ENCODE results near the gene ZBTB40. TPM values are rescaled to one million over a fixed set of nuclear protein-coding genes. Genes with fewer than 3 reads are reported as not detected.

The ZBTB40 gene
- total and polyA plus RNA-seq, 10 of the 15 experiments (the other 5 are each of a cell fraction or from before 2014, with no cell fraction given) = 1.9 to 14.4 (median 9.0) TPM

DNA sequence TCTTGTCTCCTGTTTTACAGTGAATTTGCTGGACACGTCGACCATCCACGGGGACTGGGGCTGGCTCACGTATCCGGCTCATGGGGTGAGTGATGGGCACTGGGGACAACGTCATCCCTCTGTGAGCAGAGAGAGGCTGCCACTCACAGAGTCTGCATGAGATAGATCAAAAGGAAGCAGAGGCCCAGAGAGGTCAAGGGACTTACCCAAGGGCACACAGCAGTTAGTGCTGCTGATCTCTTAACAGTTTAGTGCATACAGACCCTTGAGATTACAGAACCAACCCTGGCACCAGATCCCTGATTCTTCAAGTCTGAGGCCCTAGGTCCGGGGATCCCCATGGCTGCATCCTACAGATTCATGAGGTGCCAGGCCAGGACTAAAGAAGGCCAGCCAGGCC is 117.6 kb downstream of the ZBTB40 start:
- no peaks in the 10 kb centered on the region for H4K20me1 ChIP-seq (ENCODE audit: control insufficient read depth, insufficient read depth)
- intact Hi-C loops (cut with micrococcal nuclease; ENCODE audit: unreplicated experiment) = no loop called here
- H3K4me3 ChIP-seq = no peak overlapping the region
- RAD21 ChIA-PET (ENCODE audit: unreplicated experiment) = no interaction called here
- no peaks in the 10 kb centered on the region for H3K4me1 ChIP-seq (ENCODE audit: control insufficient read depth, insufficient read depth, low read length)
- peaks cover 0 to 2% of the 10 kb centered on the region in 2 experiments; a peak in 2 of 4 replicates for H3K27me3 ChIP-seq (replicated peaks in 1 of 2; ENCODE audit: control insufficient read depth in 2 of 2, insufficient read depth in 2 of 2, low read length in 1 of 2)
- H3K9me3 ChIP-seq (replicated peaks; ENCODE audit: control insufficient read depth, insufficient read depth, low read length) = no peaks in the 10 kb centered on the region
- H3K27ac ChIP-seq (ENCODE audit: control insufficient read depth, insufficient read depth) = no peak overlapping the region
- no peak overlapping the region for H3K9ac ChIP-seq (ENCODE audit: control insufficient read depth, insufficient read depth, low read length)
- no peak for TF ChIP-seq MEF2A (IDR thresholded peaks at IDR 0.05; ENCODE audit: insufficient read depth, low read depth, low read length)
- no peak for TF ChIP-seq SREBF1 (IDR thresholded peaks at IDR 0.05; ENCODE audit: low read length)
- no peak for TF ChIP-seq NBN (IDR thresholded peaks at IDR 0.05)
- TF ChIP-seq RFX5 (IDR thresholded peaks at IDR 0.05; ENCODE audit: low read depth, low read length) = no peak
- TF ChIP-seq, protein P1, sequence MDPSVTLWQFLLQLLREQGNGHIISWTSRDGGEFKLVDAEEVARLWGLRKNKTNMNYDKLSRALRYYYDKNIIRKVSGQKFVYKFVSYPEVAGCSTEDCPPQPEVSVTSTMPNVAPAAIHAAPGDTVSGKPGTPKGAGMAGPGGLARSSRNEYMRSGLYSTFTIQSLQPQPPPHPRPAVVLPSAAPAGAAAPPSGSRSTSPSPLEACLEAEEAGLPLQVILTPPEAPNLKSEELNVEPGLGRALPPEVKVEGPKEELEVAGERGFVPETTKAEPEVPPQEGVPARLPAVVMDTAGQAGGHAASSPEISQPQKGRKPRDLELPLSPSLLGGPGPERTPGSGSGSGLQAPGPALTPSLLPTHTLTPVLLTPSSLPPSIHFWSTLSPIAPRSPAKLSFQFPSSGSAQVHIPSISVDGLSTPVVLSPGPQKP (IDR thresholded peaks at IDR 0.05; ENCODE audit: low read depth, low read length) = no peak
- no peak for TF ChIP-seq MYC (IDR thresholded peaks at IDR 0.05; ENCODE audit: insufficient read depth, insufficient read length, insufficient replicate concordance, low read length, severe bottlenecking)
- TF ChIP-seq, protein P2, sequence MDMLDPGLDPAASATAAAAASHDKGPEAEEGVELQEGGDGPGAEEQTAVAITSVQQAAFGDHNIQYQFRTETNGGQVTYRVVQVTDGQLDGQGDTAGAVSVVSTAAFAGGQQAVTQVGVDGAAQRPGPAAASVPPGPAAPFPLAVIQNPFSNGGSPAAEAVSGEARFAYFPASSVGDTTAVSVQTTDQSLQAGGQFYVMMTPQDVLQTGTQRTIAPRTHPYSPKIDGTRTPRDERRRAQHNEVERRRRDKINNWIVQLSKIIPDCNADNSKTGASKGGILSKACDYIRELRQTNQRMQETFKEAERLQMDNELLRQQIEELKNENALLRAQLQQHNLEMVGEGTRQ (IDR thresholded peaks at IDR 0.05; ENCODE audit: borderline replicate concordance, low read depth, low read length) = no peak
- no peak for TF ChIP-seq ZNF384 (IDR thresholded peaks at IDR 0.05; ENCODE audit: borderline replicate concordance, low read depth, low read length)
- no peak for TF ChIP-seq GATAD2B (conservative IDR thresholded peaks at IDR 0.05; ENCODE audit: low read depth)
- TF ChIP-seq NFYB (IDR thresholded peaks at IDR 0.05; ENCODE audit: insufficient read depth, low read depth, low read length) = no peak
- TF ChIP-seq BHLHE40 (IDR thresholded peaks at IDR 0.05; ENCODE audit: borderline replicate concordance in 1 of 2, low read depth in 2 of 2, low read length in 1 of 2) = no peak
- TF ChIP-seq MXI1 (IDR thresholded peaks at IDR 0.05; ENCODE audit: low read depth, low read length) = no peak
- TF ChIP-seq BCL11A (IDR thresholded peaks at IDR 0.05; ENCODE audit: low read depth, low read length) = no peak
- DNase-seq (ENCODE audit: low read depth, low spot score) = no peak
- FAIRE-seq = no peak
- no TSS peak for BruUV-seq (replicated peaks)
- H3K79me2 ChIP-seq (ENCODE audit: control insufficient read depth, insufficient read depth, low read length) = no peaks in the 10 kb centered on the region
- POLR2A ChIA-PET = no interaction called here
- no peaks in the 10 kb centered on the region for H3K36me3 ChIP-seq (ENCODE audit: control insufficient read depth in 2 of 2, insufficient read depth in 2 of 2, low read length in 1 of 2)
- no peak overlapping the region for H3K4me2 ChIP-seq (ENCODE audit: control insufficient read depth, insufficient read depth)
- SMC1A ChIA-PET (ENCODE audit: uncharacterized antibody, unreplicated experiment) = no interaction called here
- CTCF ChIA-PET = no interaction called here
- no peak for ATAC-seq
- in situ Hi-C loops (cut with MboI) = no loop called here
- H2AFZ ChIP-seq (ENCODE audit: control insufficient read depth, low read depth, low read length) = no peak overlapping the region
- 9% methylated on average over 7 of the region's 7 CpGs for WGBS (ENCODE audit: insufficient coverage, insufficient replicate concordance, low lambda C conversion rate, missing lambda C conversion rate)

Measured in GM12878 (cell line).